HG03159 (cell line): Measurements from ENCODE around the gene NR2C2AP.
"Not testable (repeated sequence)": the region's sequence is repeated elsewhere in the genome, so short reads cannot be mapped to it uniquely, and the experiment has no call there.

ENCODE experiments used
- ATAC-seq: cut with Tn5 transposase; IDR thresholded peaks from one replicate; pipeline ENCODE4 v1.9.1; 2021; ENCODE audit warnings: mild to moderate bottlenecking, moderate library complexity; ENCODE audit not compliant: unreplicated experiment

NR2C2AP gene

GRCh38 chr19:19203012-19203856 is at the start of gene NR2C2AP:
Gene NR2C2AP, minus strand, starts transcription at chr19:19203414. Its CDS starts 354 bp downstream, at chr19:19203060.
- ATAC-seq: peak; percentile 82

- ATAC-seq: no peak
Observed at GRCh38 chr19:19250196-19250801, 47.1 kb upstream of the NR2C2AP start.

- ATAC-seq: no peak
Observed at GRCh38 chr19:19240476-19240875, 37.3 kb upstream of the NR2C2AP start.

GRCh38 chr19:19239675-19240074 is 36.5 kb upstream of the NR2C2AP start:
- no peak for ATAC-seq

- ATAC-seq: no peak
Observed at GRCh38 chr19:19238126-19238894, 35.1 kb upstream of the NR2C2AP start.

GRCh38 chr19:19236173-19236572 is 33.0 kb upstream of the NR2C2AP start:
- ATAC-seq: no peak

- ATAC-seq: no peak
Observed at GRCh38 chr19:19234220-19234816, 31.1 kb upstream of the NR2C2AP start.

- no peak for ATAC-seq
Observed at GRCh38 chr19:19232261-19232721, 29.1 kb upstream of the NR2C2AP start.

GRCh38 chr19:19230999-19231398 is 27.8 kb upstream of the NR2C2AP start:
- ATAC-seq: no peak

- ATAC-seq: no peak
Observed at GRCh38 chr19:19229701-19230100, 26.5 kb upstream of the NR2C2AP start.

- ATAC-seq: no peak
Observed at GRCh38 chr19:19227217-19227616, 24.0 kb upstream of the NR2C2AP start.

- ATAC-seq: no peak
Observed at GRCh38 chr19:19226663-19227062, 23.4 kb upstream of the NR2C2AP start.

GRCh38 chr19:19226204-19226603 is 23.0 kb upstream of the NR2C2AP start:
- no peak for ATAC-seq

- ATAC-seq: peak; percentile 54
Observed at GRCh38 chr19:19224852-19225494, 21.8 kb upstream of the NR2C2AP start.

GRCh38 chr19:19224150-19224851 is 21.1 kb upstream of the NR2C2AP start:
- no peak for ATAC-seq

- ATAC-seq: no peak
Observed at GRCh38 chr19:19223636-19224035, 20.4 kb upstream of the NR2C2AP start.

- no peak for ATAC-seq
Observed at GRCh38 chr19:19223060-19223459, 19.8 kb upstream of the NR2C2AP start.

- ATAC-seq: not testable (repeated sequence)
Observed at GRCh38 chr19:19221000-19221399, 17.8 kb upstream of the NR2C2AP start.

- no peak for ATAC-seq
Observed at GRCh38 chr19:19218911-19219310, 15.7 kb upstream of the NR2C2AP start.

- no peak for ATAC-seq
Observed at GRCh38 chr19:19217099-19217498, 13.9 kb upstream of the NR2C2AP start.
